A549 (cell line): ENCODE results near the gene GCC1. TPM values are rescaled to one million over a fixed set of nuclear protein-coding genes. Genes with fewer than 3 reads are reported as not detected.

Source experiments
- ATAC-seq, 2 experiments: fragments of 200-7000 bp in 1 of 2; fragments of >200 bp in 1 of 2; cut with Nextera tagmentation in 1 of 2; cut with Tn5 transposase in 1 of 2; 3 replicates each; pipeline versions ENCODE4 v1.8.0 to v1.9.1; 2018 to 2020; ENCODE audit warnings: mild to moderate bottlenecking in 1 of 2, moderate library complexity in 1 of 2
- CTCF ChIA-PET: fragments of 300-600 bp; sonication (Branson Sonifier 250); formaldehyde crosslinking; extraction: SDS; loops from one replicate; lab custom pipeline; 2021; ENCODE audit warnings: antibody characterized with exemption, inconsistent platforms; lab: Yijun Ruan, JAX
- POLR2A ChIA-PET: fragments of 350-600 bp; formaldehyde crosslinking; extraction: SDS; loops from one replicate; lab custom pipeline; 2021; ENCODE audit warnings: antibody characterized with exemption, inconsistent platforms; lab: Yijun Ruan, JAX
- DNase-seq, 2 experiments: peaks; one replicate each; pipeline versions ENCODE4 v3.0.0 to v3.0.0-alpha.2; 2011 to 2016; ENCODE audit warnings: low read depth in 1 of 2, low spot score in 1 of 2
- FAIRE-seq: peaks from 2 replicates; lab custom pipeline; 2011; peaks lifted over from hg19 to GRCh38; lab: Jason Lieb, UNC
- H3K27ac ChIP-seq, 2 experiments: fragments of >200 bp; sonication (Bioruptor Twin); formaldehyde crosslinking; 3 replicates each; pipeline ENCODE4 v1.5.1; 2016 to 2017
- H3K4me1 ChIP-seq: fragments of >200 bp; sonication (Bioruptor Twin); formaldehyde crosslinking; 3 replicates; pipeline ENCODE4 v1.6.1; 2016
- H3K4me2 ChIP-seq: fragments of >200 bp; sonication (Bioruptor Twin); formaldehyde crosslinking; 3 replicates; pipeline ENCODE4 v1.6.1; 2016
- H3K4me3 ChIP-seq: fragments of >200 bp; sonication (Bioruptor Twin); formaldehyde crosslinking; 3 replicates; pipeline ENCODE4 v1.5.1; 2016
- H3K9me3 ChIP-seq: fragments of >200 bp; sonication (Bioruptor Twin); formaldehyde crosslinking; 3 replicates; pipeline ENCODE4 v1.6.1; 2016
- CBX8 ChIP-seq: fragments of 200-600 bp; sonication (generic); IDR thresholded peaks from 2 replicates; pipeline ENCODE4 v1.6.1; 2016
- CHD2 ChIP-seq: fragments of 150-350 bp; IDR thresholded peaks from 2 replicates; pipeline ENCODE4 v1.6.1; 2014; ENCODE audit warnings: low read length; ENCODE audit not compliant: partially characterized antibody
- EP300 ChIP-seq, 2 experiments: fragments of >200 bp; sonication (Bioruptor Twin); formaldehyde crosslinking; IDR thresholded peaks; 2 replicates in 1 of 2; 3 replicates in 1 of 2; pipeline ENCODE4 v1.6.1; 2016 to 2017
- ESRRA ChIP-seq: fragments of 150-350 bp; IDR thresholded peaks from 2 replicates; pipeline ENCODE4 v1.6.1; 2014; ENCODE audit warnings: mild to moderate bottlenecking, low read length, borderline replicate concordance
- FOSB ChIP-seq: fragments of 250-450 bp; sonication (Bioruptor Pico); IDR thresholded peaks from 2 replicates; pipeline ENCODE4 v1.5.0; 2020; ENCODE audit warnings: mild to moderate bottlenecking, moderate library complexity
- FOXS1 ChIP-seq: fragments of 250-450 bp; sonication (Bioruptor Pico); IDR thresholded peaks from 2 replicates; pipeline ENCODE4 v1.5.0; 2020; ENCODE audit warnings: mild to moderate bottlenecking, moderate library complexity
- GATA3 ChIP-seq: IDR thresholded peaks from 2 replicates; pipeline ENCODE4 v1.6.1; 2012; ENCODE audit warnings: borderline replicate concordance
- HEYL ChIP-seq: fragments of 250-450 bp; sonication (Bioruptor Pico); IDR thresholded peaks from 2 replicates; pipeline ENCODE4 v1.8.0; 2021; ENCODE audit warnings: mild to moderate bottlenecking, moderate library complexity
- HOXA7 ChIP-seq: fragments of 250-450 bp; sonication (Bioruptor Pico); IDR thresholded peaks from 2 replicates; pipeline ENCODE4 v1.5.0; 2020; ENCODE audit warnings: mild to moderate bottlenecking, moderate library complexity
- JUN ChIP-seq, 2 experiments: fragments of >200 bp; sonication (Bioruptor Twin); formaldehyde crosslinking; IDR thresholded peaks; 2 replicates in 1 of 2; 3 replicates in 1 of 2; pipeline ENCODE4 v1.6.1; 2016 to 2017
- KDM5A ChIP-seq: fragments of 200-600 bp; sonication (generic); IDR thresholded peaks from 2 replicates; pipeline ENCODE4 v1.6.1; 2016; ENCODE audit warnings: antibody characterized with exemption, mild to moderate bottlenecking
- NFE2L2 ChIP-seq: fragments of 150-350 bp; conservative IDR thresholded peaks from 2 replicates; pipeline ENCODE4 v1.6.1; 2014; ENCODE audit warnings: low read length
- NR3C1 ChIP-seq: fragments of >200 bp; sonication (Bioruptor Twin); formaldehyde crosslinking; IDR thresholded peaks from 3 replicates; pipeline ENCODE4 v1.6.1; 2017
- POLR2A ChIP-seq: IDR thresholded peaks from 2 replicates; pipeline ENCODE4 v1.6.1; 2012; ENCODE audit warnings: mild to moderate bottlenecking, low read length
- POLR2AphosphoS2 ChIP-seq: conservative IDR thresholded peaks from 2 replicates; pipeline ENCODE4 v1.6.1; 2012; ENCODE audit warnings: low read length, improper control_type of control experiment, inconsistent platforms
- RFX5 ChIP-seq: fragments of 450-650 bp; IDR thresholded peaks from 2 replicates; pipeline ENCODE4 v1.7.1; 2014; ENCODE audit warnings: antibody characterized with exemption, mild to moderate bottlenecking, moderate library complexity
- SMC3 ChIP-seq: fragments of >200 bp; sonication (Bioruptor Twin); formaldehyde crosslinking; IDR thresholded peaks from 3 replicates; pipeline ENCODE4 v1.6.1; 2018; ENCODE audit warnings: inconsistent platforms
- SREBF2 ChIP-seq: fragments of 450-650 bp; IDR thresholded peaks from 2 replicates; pipeline ENCODE4 v1.6.1; 2014; ENCODE audit warnings: mild to moderate bottlenecking, moderate library complexity
- TFCP2L1 ChIP-seq: fragments of 250-450 bp; sonication (Bioruptor Pico); IDR thresholded peaks from 2 replicates; pipeline ENCODE4 v1.5.0; 2021; ENCODE audit warnings: mild to moderate bottlenecking
- ZC3H11A ChIP-seq: fragments of 450-650 bp; IDR thresholded peaks from 2 replicates; pipeline ENCODE4 v1.6.1; 2014; ENCODE audit warnings: antibody characterized with exemption, mild to moderate bottlenecking
- ZFP36 ChIP-seq: fragments of 450-650 bp; IDR thresholded peaks from 2 replicates; pipeline ENCODE4 v1.6.1; 2014; ENCODE audit warnings: borderline replicate concordance; ENCODE audit not compliant: partially characterized antibody
- ZSCAN20 ChIP-seq: fragments of 250-450 bp; sonication (Bioruptor Pico); IDR thresholded peaks from 2 replicates; pipeline ENCODE4 v1.8.0; 2022; ENCODE audit warnings: mild to moderate bottlenecking, moderate library complexity
- WGBS: methylation state at CpG from one replicate; pipeline ENCODE4 v1.1.6; 2017; ENCODE audit errors: missing lambda C conversion rate; 5-methylcytosine and 5-hydroxymethylcytosine counted together
- polyA plus RNA-seq, 4 experiments: library from polyadenylated mRNA; depleted of rRNA in 3 of 4; stranded (reverse); fragments of >200 nt; fragmentation: RNase III in 1 of 4; extraction: RNeasy Plus Mini Kit Qiagen cat#74134 plus additional on column Dnase treatment in 1 of 4; gene quantifications; 2 replicates in 3 of 4; 3 replicates in 1 of 4; pipeline ENCODE4 v1.2.3, GENCODE V29; 2011 to 2017
- TF ChIP-seq, protein P1 (sequence below): fragments of 150-350 bp; IDR thresholded peaks from 2 replicates; pipeline ENCODE4 v1.6.1; 2014; ENCODE audit warnings: low read depth, mild to moderate bottlenecking, low read length
- TF ChIP-seq, protein P2 (sequence below): IDR thresholded peaks from 2 replicates; pipeline ENCODE4 v1.6.1; 2012
- TF ChIP-seq, protein P3 (sequence below): fragments of >200 bp; sonication (Bioruptor Twin); formaldehyde crosslinking; IDR thresholded peaks from 3 replicates; pipeline ENCODE4 v1.6.1; 2016
- TF ChIP-seq, protein P4 (sequence below): fragments of >200 bp; sonication (Bioruptor Twin); formaldehyde crosslinking; IDR thresholded peaks from 2 replicates; pipeline ENCODE4 v1.6.1; 2016
- TF ChIP-seq, protein P5 (sequence below): fragments of 250-450 bp; sonication (Bioruptor Pico); IDR thresholded peaks from 2 replicates; pipeline ENCODE4 v1.5.0; 2021; ENCODE audit warnings: mild to moderate bottlenecking, moderate library complexity, borderline replicate concordance

The GCC1 gene
- polyA plus RNA-seq, 2 of the 4 experiments (the other 2 are of a cell fraction): 13.4 to 15.7 TPM

DNA sequence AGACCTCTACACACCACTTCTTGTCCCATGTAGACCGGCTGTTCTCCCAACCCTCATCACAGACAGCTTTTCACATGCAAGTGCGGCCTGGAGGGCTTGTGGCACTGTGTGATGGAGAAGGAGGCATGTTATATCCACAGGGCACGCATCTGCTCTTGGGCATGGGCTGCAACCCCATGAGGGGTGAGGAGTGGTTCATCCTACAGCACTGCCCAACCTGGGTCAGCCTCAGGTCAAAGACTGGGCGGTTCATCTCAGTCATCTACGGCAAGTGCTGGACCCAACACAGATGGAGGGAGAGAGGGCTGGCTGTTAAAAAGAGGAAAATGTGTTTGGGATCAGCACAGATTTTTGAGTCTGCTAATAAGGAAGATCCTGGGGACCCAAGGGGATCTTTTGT lies 10.3 kb upstream of the GCC1 start (continued):
- TF ChIP-seq TFCP2L1 (CRISPR knock-in tag) (no peak), FOSB (CRISPR knock-in tag) (no peak)

DNA sequence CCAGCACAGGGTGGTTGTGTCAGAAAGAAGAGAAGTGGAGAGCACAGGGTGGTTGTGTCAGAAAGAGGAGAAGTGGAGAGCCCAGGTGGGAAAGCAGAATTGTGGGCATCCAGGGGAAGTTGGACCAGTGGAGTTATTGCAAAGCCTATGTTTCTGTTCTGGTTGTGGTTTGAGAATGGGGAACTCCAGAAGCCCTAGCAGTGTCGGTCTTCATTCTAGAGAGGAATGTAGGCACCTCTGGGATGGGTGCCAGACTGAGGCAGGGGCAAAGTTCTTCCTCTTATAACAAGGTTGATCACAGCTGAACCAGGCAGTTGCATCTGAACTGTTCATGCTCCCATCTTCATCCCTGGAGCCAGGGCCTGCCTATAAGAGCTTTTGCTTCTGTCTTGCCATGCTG lies 9.1 kb upstream of the GCC1 start:
- POLR2A ChIA-PET: no interaction called here
- H3K4me1 ChIP-seq: peaks cover 2% of the 10 kb centered on the region; the same call in 2 of the 3 replicates
- no peak overlapping the region for H3K4me2 ChIP-seq
- TF ChIP-seq NFE2L2: no peak
- TF ChIP-seq, all 56 proteins: peak for 0
- FAIRE-seq (no peak), DNase-seq (no peak), ATAC-seq (no peak)
- Histone ChIP-seq H3K27ac (no peak overlapping the region), H3K9me3 (no peaks in the 10 kb centered on the region), H3K4me3 (no peak overlapping the region)
- CTCF ChIA-PET: interaction anchor here (0.9 kb wide), 1 partner anchor 10 kb away, joined by 3 read pairs; no protein-coding TSS in a partner anchor
- WGBS: 36% methylated on average over 1 of the region's 1 CpG

DNA sequence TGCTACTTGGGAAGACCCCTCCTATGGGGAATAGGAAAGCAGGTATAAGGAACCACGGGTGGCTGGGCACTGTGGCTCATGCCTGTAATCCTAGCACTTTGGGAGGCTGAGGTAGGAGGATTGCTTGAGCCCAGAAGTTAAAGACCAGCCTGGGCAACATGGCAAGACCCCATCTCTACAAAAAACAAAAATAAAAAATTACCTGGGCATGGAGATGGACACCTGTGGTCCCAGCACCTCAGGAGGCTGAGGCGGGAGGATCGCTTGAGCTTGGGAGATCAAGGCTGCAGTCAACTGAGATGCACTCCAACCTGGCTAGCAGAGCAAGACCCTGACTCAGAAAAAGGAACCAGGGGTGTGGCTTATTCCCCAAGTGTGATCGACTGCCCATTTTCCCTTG lies 7.2 kb upstream of the GCC1 start:
- H3K9me3 ChIP-seq: no peaks in the 10 kb centered on the region
- no peak for ATAC-seq

DNA sequence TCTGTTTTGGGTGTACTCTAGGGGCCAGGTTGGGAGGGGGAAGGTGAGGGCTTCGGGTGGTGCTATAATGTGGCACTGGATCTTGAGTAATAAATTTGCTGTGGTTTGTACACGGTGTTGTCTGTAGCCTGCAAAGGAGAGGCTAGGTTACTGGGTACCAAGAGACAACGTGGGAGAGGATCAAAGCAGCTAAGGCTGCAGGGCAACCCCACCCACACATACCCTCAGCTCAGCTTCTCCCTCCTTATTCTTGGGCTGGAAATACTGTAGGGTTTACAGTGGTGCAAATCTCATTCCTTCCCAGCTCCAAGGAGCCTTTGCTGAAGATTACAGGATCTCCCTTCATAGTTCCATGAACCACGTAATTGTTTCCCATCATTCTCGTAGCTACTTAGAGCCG lies 6.2 kb upstream of the GCC1 start:
- no peak for ATAC-seq
- 80% methylated on average over 6 of the region's 6 CpGs for WGBS
- Histone ChIP-seq H3K4me1 (peaks cover 11% of the 10 kb centered on the region), H3K27ac (no peak overlapping the region), H3K4me3 (no peak overlapping the region), H3K9me3 (no peaks in the 10 kb centered on the region), H3K4me2 (no peak overlapping the region)
- no peak for DNase-seq
- FAIRE-seq: peak; percentile 61
- CTCF ChIA-PET: no interaction called here
- POLR2A ChIA-PET: no interaction called here
- no peak for TF ChIP-seq POLR2AphosphoS2
- no peak for TF ChIP-seq TFCP2L1 (CRISPR knock-in tag)
- TF ChIP-seq, protein P1, sequence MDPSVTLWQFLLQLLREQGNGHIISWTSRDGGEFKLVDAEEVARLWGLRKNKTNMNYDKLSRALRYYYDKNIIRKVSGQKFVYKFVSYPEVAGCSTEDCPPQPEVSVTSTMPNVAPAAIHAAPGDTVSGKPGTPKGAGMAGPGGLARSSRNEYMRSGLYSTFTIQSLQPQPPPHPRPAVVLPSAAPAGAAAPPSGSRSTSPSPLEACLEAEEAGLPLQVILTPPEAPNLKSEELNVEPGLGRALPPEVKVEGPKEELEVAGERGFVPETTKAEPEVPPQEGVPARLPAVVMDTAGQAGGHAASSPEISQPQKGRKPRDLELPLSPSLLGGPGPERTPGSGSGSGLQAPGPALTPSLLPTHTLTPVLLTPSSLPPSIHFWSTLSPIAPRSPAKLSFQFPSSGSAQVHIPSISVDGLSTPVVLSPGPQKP: no peak
- TF ChIP-seq CHD2: no peak
- no peak for TF ChIP-seq HOXA7
- TF ChIP-seq, protein P2, sequence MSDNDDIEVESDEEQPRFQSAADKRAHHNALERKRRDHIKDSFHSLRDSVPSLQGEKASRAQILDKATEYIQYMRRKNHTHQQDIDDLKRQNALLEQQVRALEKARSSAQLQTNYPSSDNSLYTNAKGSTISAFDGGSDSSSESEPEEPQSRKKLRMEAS: no peak
- TF ChIP-seq, protein P3, sequence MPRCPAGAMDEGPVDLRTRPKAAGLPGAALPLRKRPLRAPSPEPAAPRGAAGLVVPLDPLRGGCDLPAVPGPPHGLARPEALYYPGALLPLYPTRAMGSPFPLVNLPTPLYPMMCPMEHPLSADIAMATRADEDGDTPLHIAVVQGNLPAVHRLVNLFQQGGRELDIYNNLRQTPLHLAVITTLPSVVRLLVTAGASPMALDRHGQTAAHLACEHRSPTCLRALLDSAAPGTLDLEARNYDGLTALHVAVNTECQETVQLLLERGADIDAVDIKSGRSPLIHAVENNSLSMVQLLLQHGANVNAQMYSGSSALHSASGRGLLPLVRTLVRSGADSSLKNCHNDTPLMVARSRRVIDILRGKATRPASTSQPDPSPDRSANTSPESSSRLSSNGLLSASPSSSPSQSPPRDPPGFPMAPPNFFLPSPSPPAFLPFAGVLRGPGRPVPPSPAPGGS: no peak
- no peak for TF ChIP-seq FOXS1 (CRISPR knock-in tag)
- TF ChIP-seq POLR2A: no peak
- no peak for TF ChIP-seq SMC3

More for the DNA sequence above, 7.2 kb upstream of the GCC1 start:
- Histone ChIP-seq H3K27ac (no peak overlapping the region), H3K4me2 (no peak overlapping the region), H3K4me1 (peaks cover 11% of the 10 kb centered on the region), H3K4me3 (no peak overlapping the region)
- POLR2A ChIA-PET: no interaction called here
- DNase-seq (no peak), FAIRE-seq (no peak)
- CTCF ChIA-PET: interaction anchor here (1.3 kb wide), 1 partner anchor 24 kb away, joined by 3 read pairs; no protein-coding TSS in a partner anchor
- no peak for TF ChIP-seq RFX5
- no peak for TF ChIP-seq ZSCAN20 (CRISPR knock-in tag)
- no peak for TF ChIP-seq SREBF2
- TF ChIP-seq ESRRA: no peak
- no peak for TF ChIP-seq EP300 (IDR thresholded peaks at IDR 0.05)
- 76% methylated on average over 4 of the region's 4 CpGs for WGBS

DNA sequence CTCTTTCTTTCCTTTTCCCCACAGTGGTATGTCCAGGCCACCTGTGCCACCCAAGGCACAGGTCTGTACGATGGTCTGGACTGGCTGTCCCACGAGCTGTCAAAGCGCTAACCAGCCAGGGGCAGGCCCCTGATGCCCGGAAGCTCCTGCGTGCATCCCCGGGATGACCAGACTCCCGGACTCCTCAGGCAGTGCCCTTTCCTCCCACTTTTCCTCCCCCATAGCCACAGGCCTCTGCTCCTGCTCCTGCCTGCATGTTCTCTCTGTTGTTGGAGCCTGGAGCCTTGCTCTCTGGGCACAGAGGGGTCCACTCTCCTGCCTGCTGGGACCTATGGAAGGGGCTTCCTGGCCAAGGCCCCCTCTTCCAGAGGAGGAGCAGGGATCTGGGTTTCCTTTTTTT lies 5.8 kb upstream of the GCC1 start:
- no peak for DNase-seq
- H3K4me1 ChIP-seq: peaks cover 11% of the 10 kb centered on the region
- ATAC-seq: no peak
- no peak for FAIRE-seq
- no peaks in the 10 kb centered on the region for H3K9me3 ChIP-seq
- WGBS: 87% methylated on average over 7 of the region's 7 CpGs
- POLR2A ChIA-PET: no interaction called here
- no peak overlapping the region for H3K4me3 ChIP-seq
- no peak overlapping the region for H3K4me2 ChIP-seq
- CTCF ChIA-PET: interaction anchor here (1.3 kb wide), 1 partner anchor 736 kb away, joined by 3 read pairs; no protein-coding TSS in a partner anchor
- H3K27ac ChIP-seq: no peak overlapping the region
- TF ChIP-seq JUN (IDR thresholded peaks at IDR 0.05) (no peak), NR3C1 (no peak), TFCP2L1 (CRISPR knock-in tag) (no peak), GATA3 (no peak), SMC3 (no peak), SREBF2 (no peak), HEYL (CRISPR knock-in tag) (no peak), ZC3H11A (no peak), ZFP36 (no peak), KDM5A (no peak), CBX8 (no peak), FOXS1 (CRISPR knock-in tag) (no peak)
- TF ChIP-seq, protein P4, sequence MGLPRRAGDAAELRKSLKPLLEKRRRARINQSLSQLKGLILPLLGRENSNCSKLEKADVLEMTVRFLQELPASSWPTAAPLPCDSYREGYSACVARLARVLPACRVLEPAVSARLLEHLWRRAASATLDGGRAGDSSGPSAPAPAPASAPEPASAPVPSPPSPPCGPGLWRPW: no peak
- TF ChIP-seq, protein P5, sequence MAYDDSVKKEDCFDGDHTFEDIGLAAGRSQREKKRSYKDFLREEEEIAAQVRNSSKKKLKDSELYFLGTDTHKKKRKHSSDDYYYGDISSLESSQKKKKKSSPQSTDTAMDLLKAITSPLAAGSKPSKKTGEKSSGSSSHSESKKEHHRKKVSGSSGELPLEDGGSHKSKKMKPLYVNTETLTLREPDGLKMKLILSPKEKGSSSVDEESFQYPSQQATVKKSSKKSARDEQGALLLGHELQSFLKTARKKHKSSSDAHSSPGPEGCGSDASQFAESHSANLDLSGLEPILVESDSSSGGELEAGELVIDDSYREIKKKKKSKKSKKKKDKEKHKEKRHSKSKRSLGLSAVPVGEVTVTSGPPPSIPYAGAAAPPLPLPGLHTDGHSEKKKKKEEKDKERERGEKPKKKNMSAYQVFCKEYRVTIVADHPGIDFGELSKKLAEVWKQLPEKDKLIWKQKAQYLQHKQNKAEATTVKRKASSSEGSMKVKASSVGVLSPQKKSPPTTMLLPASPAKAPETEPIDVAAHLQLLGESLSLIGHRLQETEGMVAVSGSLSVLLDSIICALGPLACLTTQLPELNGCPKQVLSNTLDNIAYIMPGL (CRISPR knock-in tag): no peak
- TF ChIP-seq, protein P2: no peak
